ENCODE measurements around the gene ALX4.

- TF ChIP-seq CTCF (IDR thresholded peaks at IDR 0.05) (no peak), POLR2A (IDR thresholded peaks at IDR 0.05) (no peak)
Measured at GRCh38 chr11:44221456-44221855, 88.5 kb downstream of the ALX4 start.
